Measurements from ENCODE around the gene CERT1. TPM values are rescaled to one million over a fixed set of nuclear protein-coding genes. Genes with fewer than 3 reads are reported as not detected.

CERT1 gene
- total RNA-seq, 4 donors from 2014 or later, result 28.5 to 45.3 (median 35.8) TPM

- no peaks in the 10 kb centered on the region for H3K36me3 ChIP-seq
- H3K4me1 ChIP-seq, result peaks cover 0 to 10% (median 9%) of the 10 kb centered on the region in 4 donors
- DNase-seq (ENCODE audit: extremely low spot score), result no peak
- intact Hi-C loops (cut with DNase I), result no loop called here
- no peaks in the 10 kb centered on the region for H3K27me3 ChIP-seq
- H3K27ac ChIP-seq (replicated peaks in 1 of 4), result no peak overlapping the region
- H3K9me3 ChIP-seq, result no peaks in the 10 kb centered on the region
- TF ChIP-seq POLR2A (IDR thresholded peaks at IDR 0.05; ENCODE audit: low read depth) (no peak), CTCF (IDR thresholded peaks at IDR 0.05) (no peak), EP300 (IDR thresholded peaks at IDR 0.05) (no peak), POLR2AphosphoS5 (IDR thresholded peaks at IDR 0.05) (no peak)
- H3K4me3 ChIP-seq, result no peak overlapping the region
Observed at GRCh38 chr5:75435096-75435495, 76.3 kb downstream of the CERT1 start.

GRCh38 chr5:75433814-75434506, 77.5 kb downstream of the CERT1 start:
- Histone ChIP-seq H3K4me3 (no peak overlapping the region), H3K4me1 (peaks cover 0 to 10% (median 9%) of the 10 kb centered on the region in 4 donors), H3K36me3 (no peaks in the 10 kb centered on the region), H3K27ac (replicated peaks in 1 of 4) (no peak overlapping the region), H3K9me3 (no peaks in the 10 kb centered on the region), H3K27me3 (no peaks in the 10 kb centered on the region)
- intact Hi-C loops (cut with DNase I), result no loop called here
- no peak for DNase-seq (ENCODE audit: extremely low spot score)
- WGBS, result 85% methylated on average over 3 of the region's 3 CpGs
- TF ChIP-seq EP300 (IDR thresholded peaks at IDR 0.05), result no peak
- TF ChIP-seq POLR2AphosphoS5 (IDR thresholded peaks at IDR 0.05), result no peak
- no peak for TF ChIP-seq POLR2A (IDR thresholded peaks at IDR 0.05; ENCODE audit: low read depth)
- TF ChIP-seq CTCF (IDR thresholded peaks at IDR 0.05), result no peak

GRCh38 chr5:75414241-75414640, 97.2 kb downstream of the CERT1 start:
- DNase-seq (ENCODE audit: extremely low spot score), result no peak
- WGBS, result 93% methylated on average over 1 of the region's 1 CpG
- Histone ChIP-seq H3K27me3 (no peaks in the 10 kb centered on the region), H3K9me3 (no peaks in the 10 kb centered on the region), H3K36me3 (peaks cover 5 to 53% (median 30%) of the 10 kb centered on the region in 4 donors), H3K4me1 (no peaks in the 10 kb centered on the region), H3K27ac (replicated peaks in 1 of 4) (no peak overlapping the region), H3K4me3 (no peak overlapping the region)
- TF ChIP-seq EP300 (IDR thresholded peaks at IDR 0.05), result no peak
- no peak for TF ChIP-seq POLR2AphosphoS5 (IDR thresholded peaks at IDR 0.05)
- intact Hi-C loops (cut with DNase I), result no loop called here

- peaks cover 0 to 42% (median 16%) of the 10 kb centered on the region in 4 donors for H3K36me3 ChIP-seq
- WGBS, result 78% methylated on average over 4 of the region's 4 CpGs
Observed at GRCh38 chr5:75412111-75412990, 99.1 kb downstream of the CERT1 start.

More at GRCh38 chr5:75412111-75412990, 99.1 kb downstream of the CERT1 start:
- DNase-seq (ENCODE audit: extremely low spot score), result no peak
- H3K27me3 ChIP-seq, result no peaks in the 10 kb centered on the region
- H3K27ac ChIP-seq (replicated peaks in 1 of 4), result no peak overlapping the region
- intact Hi-C loops (cut with DNase I), result no loop called here
- no peak overlapping the region for H3K4me3 ChIP-seq
- H3K9me3 ChIP-seq, result no peaks in the 10 kb centered on the region
- TF ChIP-seq POLR2A (IDR thresholded peaks at IDR 0.05; ENCODE audit: low read depth) (no peak), POLR2AphosphoS5 (IDR thresholded peaks at IDR 0.05) (no peak), EP300 (IDR thresholded peaks at IDR 0.05) (no peak), CTCF (IDR thresholded peaks at IDR 0.05) (no peak)
- H3K4me1 ChIP-seq, result no peaks in the 10 kb centered on the region

Measured in esophagus muscularis mucosa (tissue), 4 donors.